Activated CD4-positive, alpha-beta T cell treated with anti-CD3 and anti-CD28 coated beads, Interleukin-2, amount 10 ng/mL, durations not matched to agents 24 days and 14 days (primary cell): ENCODE measurements around the gene ANGEL2. TPM values are rescaled to one million over a fixed set of nuclear protein-coding genes. Genes with fewer than 3 reads are reported as not detected.

Experiments
- DNase-seq: peaks from one replicate; pipeline ENCODE4 v3.0.0; 2022
- H3K27ac Mint-ChIP-seq: one replicate; pipeline ENCODE4 v1.8.0; 2022; ENCODE audit warnings: mild to moderate bottlenecking, mixed read lengths
- H3K27me3 Mint-ChIP-seq: one replicate; pipeline ENCODE4 v1.8.0; 2022; ENCODE audit warnings: mixed read lengths
- H3K36me3 Mint-ChIP-seq: one replicate; pipeline ENCODE4 v1.8.0; 2022; ENCODE audit warnings: low read depth, mild to moderate bottlenecking, mixed read lengths
- H3K4me1 Mint-ChIP-seq: one replicate; pipeline ENCODE4 v1.8.0; 2021; ENCODE audit warnings: mixed read lengths
- H3K4me3 Mint-ChIP-seq: one replicate; pipeline ENCODE4 v1.8.0; 2022; ENCODE audit warnings: mild to moderate bottlenecking, moderate library complexity, mixed read lengths
- H3K9me3 Mint-ChIP-seq: one replicate; pipeline ENCODE4 v1.8.0; 2021; ENCODE audit warnings: mixed read lengths
- intact Hi-C: fragments of 100-400 bp; cut with micrococcal nuclease; formaldehyde crosslinking; loops from one replicate; pipeline ENCODE4 v1.15.1; 2023
- total RNA-seq: library from RNA; stranded (reverse); gene quantifications from 2 replicates; pipeline ENCODE4 v1.2.3, GENCODE V29; 2022

The ANGEL2 gene
- total RNA-seq, 1 donor from 2014 or later, result 43.7 TPM

- H3K4me3 Mint-ChIP-seq, result no peak overlapping the region
- H3K9me3 Mint-ChIP-seq, result no peaks in the 10 kb centered on the region
These were observed 57.5 kb downstream of the ANGEL2 start for GRCh38 chr1:212958175-212958574.

DNA sequence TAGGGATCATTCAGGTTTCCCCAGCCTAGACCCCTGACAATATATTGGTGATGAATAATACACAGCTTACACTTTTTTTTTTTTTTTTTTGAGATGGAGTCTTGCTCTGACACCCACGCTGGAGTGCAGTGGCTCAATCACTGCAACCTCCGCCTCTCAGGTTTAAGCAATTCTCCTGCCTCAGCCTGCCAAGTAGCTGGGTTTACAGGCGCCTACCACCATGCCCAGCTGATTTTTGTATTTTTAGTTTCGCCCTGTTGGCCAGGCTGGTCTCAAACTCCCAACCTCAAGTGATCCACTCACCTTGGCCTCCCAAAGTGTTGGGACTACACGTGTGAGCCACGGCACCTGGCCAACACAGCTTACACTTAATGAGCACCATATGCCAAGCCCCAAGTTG, 58.1 kb downstream of the ANGEL2 start:
- intact Hi-C loops, result no loop called here
- no peak overlapping the region for H3K27ac Mint-ChIP-seq
- no peak overlapping the region for H3K4me3 Mint-ChIP-seq
- H3K27me3 Mint-ChIP-seq, result peaks cover 39% of the 10 kb centered on the region
- DNase-seq, result no peak
- H3K36me3 Mint-ChIP-seq, result no peaks in the 10 kb centered on the region
- H3K4me1 Mint-ChIP-seq, result no peaks in the 10 kb centered on the region
- no peaks in the 10 kb centered on the region for H3K9me3 Mint-ChIP-seq

More at GRCh38 chr1:212958175-212958574, 57.5 kb downstream of the ANGEL2 start:
- H3K36me3 Mint-ChIP-seq, result no peaks in the 10 kb centered on the region
- no peak for DNase-seq
- no peaks in the 10 kb centered on the region for H3K4me1 Mint-ChIP-seq
- intact Hi-C loops, result no loop called here
- H3K27ac Mint-ChIP-seq, result no peak overlapping the region
- H3K27me3 Mint-ChIP-seq, result peaks cover 36% of the 10 kb centered on the region

DNA sequence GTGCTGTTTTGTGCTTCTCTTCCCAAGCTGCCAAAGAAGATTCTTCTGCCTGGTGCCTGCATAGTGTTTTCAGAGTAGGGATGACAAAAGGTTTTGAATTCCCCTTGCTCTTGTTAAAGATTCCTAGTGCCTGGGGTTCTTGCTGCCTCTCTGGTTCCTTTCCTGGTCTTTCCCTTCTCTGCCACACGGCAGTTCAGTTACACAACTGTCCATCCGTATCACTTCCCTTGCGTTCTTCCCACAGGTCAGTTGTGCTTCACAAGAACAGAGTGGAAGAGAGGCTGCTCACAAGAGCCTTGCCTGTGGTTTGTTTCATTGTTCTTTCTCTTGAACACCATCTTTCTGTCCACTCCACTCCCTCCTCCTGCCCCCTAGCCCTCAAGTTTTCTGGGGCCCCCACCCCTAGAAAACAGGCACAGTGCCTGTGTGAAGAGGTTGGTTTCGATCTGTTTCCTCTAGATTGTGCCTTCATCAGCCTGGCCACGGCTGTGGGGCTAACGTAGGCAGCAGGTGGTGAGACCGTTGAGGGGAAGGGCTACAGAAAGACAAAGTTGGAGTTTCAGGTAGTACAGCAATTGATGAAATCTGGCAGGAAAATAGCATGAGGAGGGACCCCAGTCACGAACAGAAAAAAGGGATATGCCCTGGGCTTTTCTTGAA, 59.6 kb downstream of the ANGEL2 start:
- H3K9me3 Mint-ChIP-seq, result no peaks in the 10 kb centered on the region
- H3K36me3 Mint-ChIP-seq, result no peaks in the 10 kb centered on the region
- H3K27me3 Mint-ChIP-seq, result peaks cover 45% of the 10 kb centered on the region
- DNase-seq, result no peak
- peaks cover under 1% of the 10 kb centered on the region for H3K4me1 Mint-ChIP-seq
- no peak overlapping the region for H3K27ac Mint-ChIP-seq
- no peak overlapping the region for H3K4me3 Mint-ChIP-seq
- intact Hi-C loops, result no loop called here

GRCh38 chr1:212955098-212955497, 60.6 kb downstream of the ANGEL2 start:
- peaks cover 5% of the 10 kb centered on the region for H3K4me1 Mint-ChIP-seq
- intact Hi-C loops, result no loop called here
- no peak overlapping the region for H3K27ac Mint-ChIP-seq
- H3K36me3 Mint-ChIP-seq, result no peaks in the 10 kb centered on the region
- no peak overlapping the region for H3K4me3 Mint-ChIP-seq
- H3K27me3 Mint-ChIP-seq, result peaks cover 52% of the 10 kb centered on the region
- DNase-seq, result no peak
- H3K9me3 Mint-ChIP-seq, result no peaks in the 10 kb centered on the region

GRCh38 chr1:212954514-212954913, 61.2 kb downstream of the ANGEL2 start:
- DNase-seq, result no peak
- no peaks in the 10 kb centered on the region for H3K36me3 Mint-ChIP-seq
- H3K27me3 Mint-ChIP-seq, result peaks cover 57% of the 10 kb centered on the region
- no peak overlapping the region for H3K27ac Mint-ChIP-seq
- intact Hi-C loops, result loop anchor here (5.0 kb wide), 1 partner anchor 97 kb away; the partner anchor contains the start of gene FLVCR1
- peaks cover 8% of the 10 kb centered on the region for H3K4me1 Mint-ChIP-seq
- H3K4me3 Mint-ChIP-seq, result no peak overlapping the region
- no peaks in the 10 kb centered on the region for H3K9me3 Mint-ChIP-seq

DNA sequence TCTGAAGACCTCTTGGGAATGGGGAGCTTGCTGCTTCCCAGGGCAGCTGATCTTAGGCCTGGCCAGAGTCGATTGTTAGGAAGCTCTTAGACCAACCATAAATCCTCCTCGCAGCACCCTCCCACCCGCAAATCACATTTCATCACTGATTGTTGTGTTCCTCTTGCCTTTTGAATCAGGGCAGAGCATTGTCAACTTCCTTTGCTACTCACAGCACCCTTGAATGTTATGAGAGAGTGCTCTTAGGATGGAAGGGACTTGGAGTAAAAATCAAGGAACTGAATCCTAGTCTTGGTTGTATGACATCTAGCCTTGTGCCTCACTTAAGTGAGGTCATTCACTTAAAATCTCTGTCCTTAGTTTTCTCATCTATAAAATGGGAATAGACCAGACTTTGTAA, 62.3 kb downstream of the ANGEL2 start:
- Mint-ChIP-seq H3K27me3 (peaks cover 68% of the 10 kb centered on the region), H3K4me3 (peak overlapping the region; percentile 3), H3K27ac (no peak overlapping the region), H3K36me3 (no peaks in the 10 kb centered on the region), H3K4me1 (peaks cover 8% of the 10 kb centered on the region), H3K9me3 (no peaks in the 10 kb centered on the region)
- DNase-seq, result no peak
- intact Hi-C loops, result loop anchor here (5.0 kb wide), 1 partner anchor 96 kb away; the partner anchor contains the start of gene FLVCR1

DNA sequence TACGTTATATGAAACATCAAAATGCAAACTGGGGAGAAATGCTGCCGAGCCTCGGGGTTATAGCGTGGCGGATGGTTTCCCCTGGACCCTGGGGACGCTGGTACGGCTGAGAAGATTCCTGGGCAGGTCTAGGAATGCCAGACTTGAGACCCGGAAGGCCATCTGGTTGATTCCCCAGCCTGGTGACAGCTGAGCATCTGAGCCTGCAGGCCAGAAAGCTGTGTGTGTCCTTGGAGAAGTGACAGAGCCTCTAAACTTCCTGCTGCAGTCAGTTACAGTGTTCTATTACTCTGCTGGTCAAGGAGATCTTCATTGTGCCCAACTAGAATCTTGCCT, 63.1 kb downstream of the ANGEL2 start:
- intact Hi-C loops, result loop anchor here (5.0 kb wide), 1 partner anchor 95 kb away; the partner anchor contains the start of gene FLVCR1
- Mint-ChIP-seq H3K27me3 (peaks cover 71% of the 10 kb centered on the region), H3K27ac (no peak overlapping the region), H3K9me3 (no peaks in the 10 kb centered on the region), H3K4me1 (peaks cover 8% of the 10 kb centered on the region), H3K36me3 (no peaks in the 10 kb centered on the region), H3K4me3 (no peak overlapping the region)
- no peak for DNase-seq

GRCh38 chr1:212951947-212952640, 63.6 kb downstream of the ANGEL2 start:
- Mint-ChIP-seq H3K27ac (no peak overlapping the region), H3K9me3 (no peaks in the 10 kb centered on the region), H3K4me3 (peak overlapping the region; percentile 39), H3K36me3 (no peaks in the 10 kb centered on the region), H3K4me1 (peaks cover 8% of the 10 kb centered on the region), H3K27me3 (peaks cover 71% of the 10 kb centered on the region)
- no peak for DNase-seq
- intact Hi-C loops, result loop anchor here (5.0 kb wide), 1 partner anchor 95 kb away; the partner anchor contains the start of gene FLVCR1

DNA sequence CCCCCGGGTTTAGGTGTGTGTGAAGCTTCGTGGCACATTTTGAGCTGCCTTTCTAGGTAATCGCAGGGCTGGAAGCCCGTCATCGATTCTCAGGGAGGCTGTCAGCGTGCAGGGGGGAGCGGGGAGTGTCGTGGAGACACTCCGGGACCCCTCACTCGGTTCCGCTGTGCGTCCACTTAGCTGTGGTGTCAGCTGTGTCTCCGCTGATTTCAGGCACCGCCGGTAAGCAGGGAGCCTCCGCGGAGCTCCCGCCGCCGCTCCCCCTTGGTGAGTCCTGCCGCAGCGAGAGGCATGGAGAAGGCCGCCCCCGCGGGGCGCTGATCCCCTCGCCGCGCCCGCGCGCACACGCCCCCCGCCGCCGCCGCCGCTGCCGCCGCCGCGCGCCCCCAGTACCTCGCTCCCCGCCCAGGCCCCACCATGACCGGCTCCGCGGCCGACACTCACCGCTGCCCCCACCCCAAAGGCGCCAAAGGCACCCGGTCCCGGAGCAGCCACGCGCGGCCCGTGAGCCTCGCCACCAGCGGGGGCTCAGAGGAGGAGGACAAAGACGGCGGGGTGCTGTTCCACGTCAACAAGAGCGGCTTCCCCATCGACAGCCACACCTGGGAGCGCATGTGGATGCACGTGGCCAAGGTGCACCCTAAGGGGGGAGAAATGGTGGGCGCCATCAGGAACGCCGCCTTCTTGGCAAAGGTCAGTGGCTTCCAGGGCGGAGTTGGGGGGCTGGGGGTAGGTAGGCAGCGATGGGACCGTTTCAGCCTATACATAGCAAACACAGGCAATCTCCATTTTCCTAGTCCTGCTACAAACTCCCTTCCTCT, 64.3 kb downstream of the ANGEL2 start:
- Mint-ChIP-seq H3K27ac (no peak overlapping the region), H3K4me3 (peak overlapping the region; percentile 86), H3K4me1 (peaks cover 8% of the 10 kb centered on the region), H3K9me3 (no peaks in the 10 kb centered on the region), H3K36me3 (no peaks in the 10 kb centered on the region), H3K27me3 (peaks cover 65% of the 10 kb centered on the region)
- DNase-seq, result no peak
- intact Hi-C loops, result loop anchor here (5.0 kb wide), 1 partner anchor 94 kb away; the partner anchor contains the start of gene FLVCR1

DNA sequence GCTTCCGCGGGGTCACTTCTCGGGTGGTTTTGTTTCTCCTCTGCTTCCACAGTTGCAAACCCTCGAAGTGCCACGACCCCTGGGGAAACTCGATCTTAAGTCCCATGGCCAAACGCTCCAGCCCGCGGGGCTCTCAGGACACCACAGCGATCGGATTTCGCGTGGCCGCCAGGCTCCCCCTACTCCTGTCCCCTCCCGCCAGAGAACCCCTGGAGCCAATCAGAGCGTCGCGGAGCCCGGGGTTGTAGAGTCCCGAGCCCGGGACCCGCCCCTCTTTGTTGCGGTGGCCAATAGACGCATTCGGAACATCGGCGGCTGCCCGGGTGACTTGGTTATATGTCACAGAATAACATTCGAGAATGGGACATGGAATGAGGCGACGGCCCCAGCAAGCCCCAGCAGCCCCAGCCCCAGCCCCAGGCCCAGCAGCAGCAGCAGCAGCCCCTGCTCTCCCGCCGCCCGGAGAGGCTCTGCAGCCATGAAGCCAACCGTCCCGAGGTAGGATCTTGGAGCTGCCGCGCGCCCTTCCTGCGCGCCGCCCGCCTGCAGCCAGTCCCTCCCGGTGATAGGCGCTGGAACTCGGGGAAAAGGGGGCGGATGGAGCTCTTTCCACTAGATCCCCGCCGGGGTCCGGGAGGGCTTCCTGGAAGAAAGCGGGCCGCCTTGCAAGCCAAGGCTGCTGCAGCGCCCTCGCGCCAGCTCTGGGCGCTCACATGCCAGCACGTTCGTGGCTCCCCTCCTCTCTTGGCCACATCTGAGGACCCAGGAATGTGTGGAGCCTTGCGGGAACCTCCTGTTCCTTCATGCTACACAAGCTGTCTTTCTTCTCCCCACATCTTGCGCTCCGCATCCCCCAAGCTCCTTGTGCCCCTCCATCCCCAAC, 65.2 kb downstream of the ANGEL2 start, which contains the start of gene VASH2:
VASH2 (plus strand) TSS at position 299 of the 883 bp plus-strand sequence. CDS start 1,002 bp downstream, outside the sequence.
- peaks cover 58% of the 10 kb centered on the region for H3K27me3 Mint-ChIP-seq
- H3K36me3 Mint-ChIP-seq, result no peaks in the 10 kb centered on the region
- H3K4me1 Mint-ChIP-seq, result peaks cover 8% of the 10 kb centered on the region
- H3K27ac Mint-ChIP-seq, result peak within 1 kb of the TSS; percentile 6
- H3K4me3 Mint-ChIP-seq, result peak within 1 kb of the TSS; percentile 86
- peak; percentile 90 for DNase-seq
- intact Hi-C loops, result loop anchor here (5.0 kb wide), 1 partner anchor 93 kb away; the partner anchor contains the start of gene FLVCR1
- no peaks in the 10 kb centered on the region for H3K9me3 Mint-ChIP-seq

- intact Hi-C loops, result loop anchor here (5.0 kb wide), 1 partner anchor 92 kb away; the partner anchor contains the start of gene FLVCR1
- peak overlapping the region; percentile 86 for H3K4me3 Mint-ChIP-seq
- H3K9me3 Mint-ChIP-seq, result no peaks in the 10 kb centered on the region
- no peak for DNase-seq
- H3K4me1 Mint-ChIP-seq, result peaks cover 8% of the 10 kb centered on the region
- H3K36me3 Mint-ChIP-seq, result no peaks in the 10 kb centered on the region
- H3K27ac Mint-ChIP-seq, result no peak overlapping the region
- H3K27me3 Mint-ChIP-seq, result peaks cover 52% of the 10 kb centered on the region
These were observed 65.9 kb downstream of the ANGEL2 start for GRCh38 chr1:212949771-212950170.

GRCh38 chr1:212946872-212947271, 68.8 kb downstream of the ANGEL2 start:
- H3K27ac Mint-ChIP-seq, result no peak overlapping the region
- no peak for DNase-seq
- peaks cover 8% of the 10 kb centered on the region for H3K4me1 Mint-ChIP-seq
- no peak overlapping the region for H3K4me3 Mint-ChIP-seq
- intact Hi-C loops, result no loop called here
- no peaks in the 10 kb centered on the region for H3K9me3 Mint-ChIP-seq
- no peaks in the 10 kb centered on the region for H3K36me3 Mint-ChIP-seq
- peaks cover 30% of the 10 kb centered on the region for H3K27me3 Mint-ChIP-seq
